Measurements from ENCODE around the gene TMC7. TPM values are rescaled to one million over a fixed set of nuclear protein-coding genes. Genes with fewer than 3 reads are reported as not detected.
"Not testable (repeated sequence)": the region's sequence is repeated elsewhere in the genome, so short reads cannot be mapped to it uniquely, and the experiment has no call there.

Gene TMC7
- total and polyA plus RNA-seq, 7 experiments from 2014 or later: 0.07 TPM; not detected in 6

- intact Hi-C loops (cut with micrococcal nuclease); ATAC-seq; H3K9me3 Mint-ChIP-seq; H3K36me3 Mint-ChIP-seq; CTCF ChIA-PET; H3K4me3 ChIP-seq (ENCODE audit: low read length); H3K4me3 Mint-ChIP-seq; H3K27me3 Mint-ChIP-seq; H3K27ac Mint-ChIP-seq; H3K4me1 Mint-ChIP-seq; H3K27ac ChIP-seq (ENCODE audit: low read depth, low read length); H3K27me3 ChIP-seq (ENCODE audit: control insufficient read depth in 2 of 2, insufficient read depth in 2 of 2, low read length in 2 of 2); DNase-seq; H3K4me1 ChIP-seq (ENCODE audit: control insufficient read depth in 2 of 2, insufficient read depth in 2 of 2, low read length in 2 of 2); POLR2A ChIA-PET; H3K36me3 ChIP-seq (ENCODE audit: control insufficient read depth in 2 of 3, insufficient read depth in 3 of 3, low read length in 3 of 3); H3K9me3 ChIP-seq (ENCODE audit: control insufficient read depth in 2 of 3, low read length in 3 of 3): not testable (repeated sequence)
Observed at GRCh38 chr16:18994181-18994580, 10.4 kb downstream of the TMC7 start.

- DNase-seq; H3K4me1 ChIP-seq (ENCODE audit: control insufficient read depth in 2 of 2, insufficient read depth in 2 of 2, low read length in 2 of 2); ATAC-seq; H3K27ac ChIP-seq (ENCODE audit: low read depth, low read length); H3K4me3 ChIP-seq (ENCODE audit: low read length); H3K27me3 ChIP-seq (ENCODE audit: control insufficient read depth in 2 of 2, insufficient read depth in 2 of 2, low read length in 2 of 2); H3K9me3 ChIP-seq (ENCODE audit: control insufficient read depth in 2 of 3, low read length in 3 of 3); POLR2A ChIA-PET; H3K27ac Mint-ChIP-seq; intact Hi-C loops (cut with micrococcal nuclease); H3K9me3 Mint-ChIP-seq; H3K4me3 Mint-ChIP-seq; H3K36me3 Mint-ChIP-seq; H3K36me3 ChIP-seq (ENCODE audit: control insufficient read depth in 2 of 3, insufficient read depth in 3 of 3, low read length in 3 of 3); H3K4me1 Mint-ChIP-seq: not testable (repeated sequence)
- peaks cover 0 to 12% (median 3%) of the 10 kb centered on the region in 5 donors for H3K27me3 Mint-ChIP-seq
- CTCF ChIA-PET: interaction anchor here (0.6 kb wide), 1 partner anchor 17 kb away, joined by 3 read pairs; no protein-coding TSS in a partner anchor
Observed at GRCh38 chr16:18995406-18995805, 11.7 kb downstream of the TMC7 start.

GRCh38 chr16:18996536-18996935 lies 12.8 kb downstream of the TMC7 start:
- POLR2A ChIA-PET; H3K36me3 ChIP-seq (ENCODE audit: control insufficient read depth in 2 of 3, insufficient read depth in 3 of 3, low read length in 3 of 3); ATAC-seq; H3K4me1 ChIP-seq (ENCODE audit: control insufficient read depth in 2 of 2, insufficient read depth in 2 of 2, low read length in 2 of 2); intact Hi-C loops (cut with micrococcal nuclease); H3K27ac ChIP-seq (ENCODE audit: low read depth, low read length); H3K27me3 ChIP-seq (ENCODE audit: control insufficient read depth in 2 of 2, insufficient read depth in 2 of 2, low read length in 2 of 2); DNase-seq; H3K9me3 Mint-ChIP-seq; H3K4me3 Mint-ChIP-seq; H3K9me3 ChIP-seq (ENCODE audit: control insufficient read depth in 2 of 3, low read length in 3 of 3); H3K4me1 Mint-ChIP-seq; H3K4me3 ChIP-seq (ENCODE audit: low read length); CTCF ChIA-PET; H3K36me3 Mint-ChIP-seq; H3K27ac Mint-ChIP-seq: not testable (repeated sequence)
- peaks cover 0 to 12% (median 3%) of the 10 kb centered on the region in 5 donors for H3K27me3 Mint-ChIP-seq

- intact Hi-C loops (cut with micrococcal nuclease); DNase-seq; POLR2A ChIA-PET; CTCF ChIA-PET; H3K27ac Mint-ChIP-seq; H3K4me3 Mint-ChIP-seq; H3K4me1 Mint-ChIP-seq; H3K27me3 ChIP-seq (ENCODE audit: control insufficient read depth in 2 of 2, insufficient read depth in 2 of 2, low read length in 2 of 2); H3K4me3 ChIP-seq (ENCODE audit: low read length); H3K9me3 Mint-ChIP-seq; ATAC-seq; H3K36me3 Mint-ChIP-seq; H3K27ac ChIP-seq (ENCODE audit: low read depth, low read length); H3K36me3 ChIP-seq (ENCODE audit: control insufficient read depth in 2 of 3, insufficient read depth in 3 of 3, low read length in 3 of 3); H3K9me3 ChIP-seq (ENCODE audit: control insufficient read depth in 2 of 3, low read length in 3 of 3); H3K4me1 ChIP-seq (ENCODE audit: control insufficient read depth in 2 of 2, insufficient read depth in 2 of 2, low read length in 2 of 2): not testable (repeated sequence)
- H3K27me3 Mint-ChIP-seq: peaks cover 0 to 12% (median 3%) of the 10 kb centered on the region in 5 donors
Observed at GRCh38 chr16:18997001-18997400, 13.3 kb downstream of the TMC7 start.

- H3K27me3 ChIP-seq (ENCODE audit: control insufficient read depth in 2 of 2, insufficient read depth in 2 of 2, low read length in 2 of 2): no peaks in the 10 kb centered on the region
- H3K27ac Mint-ChIP-seq: no peak overlapping the region
- no peaks in the 10 kb centered on the region for H3K36me3 Mint-ChIP-seq
- peaks cover 0 to 3% (median 0%) of the 10 kb centered on the region in 7 donors for H3K4me1 Mint-ChIP-seq
- intact Hi-C loops (cut with micrococcal nuclease): no loop called here
- no peaks in the 10 kb centered on the region for H3K36me3 ChIP-seq (ENCODE audit: control insufficient read depth in 2 of 3, insufficient read depth in 3 of 3, low read length in 3 of 3)
- H3K9me3 Mint-ChIP-seq: peaks cover 0 to 2% (median 0%) of the 10 kb centered on the region in 11 donors
- H3K27me3 Mint-ChIP-seq: peaks cover 0 to 12% (median 3%) of the 10 kb centered on the region in 5 donors
- no peak overlapping the region for H3K27ac ChIP-seq (ENCODE audit: low read depth, low read length)
- DNase-seq (no peak), ATAC-seq (no peak)
- no peak overlapping the region for H3K4me3 ChIP-seq (ENCODE audit: low read length)
- CTCF ChIA-PET: no interaction called here
- no peak overlapping the region for H3K4me3 Mint-ChIP-seq
- POLR2A ChIA-PET: no interaction called here
- no peaks in the 10 kb centered on the region for H3K4me1 ChIP-seq (ENCODE audit: control insufficient read depth in 2 of 2, insufficient read depth in 2 of 2, low read length in 2 of 2)
- no peaks in the 10 kb centered on the region for H3K9me3 ChIP-seq (ENCODE audit: control insufficient read depth in 2 of 3, low read length in 3 of 3)
Observed at GRCh38 chr16:18999045-18999393, 15.3 kb downstream of the TMC7 start.

- intact Hi-C loops (cut with micrococcal nuclease): no loop called here
- no peak overlapping the region for H3K27ac ChIP-seq (ENCODE audit: low read depth, low read length)
- no peak for DNase-seq
- POLR2A ChIA-PET: no interaction called here
- H3K36me3 ChIP-seq (ENCODE audit: control insufficient read depth in 2 of 3, insufficient read depth in 3 of 3, low read length in 3 of 3): no peaks in the 10 kb centered on the region
- H3K4me1 ChIP-seq (ENCODE audit: control insufficient read depth in 2 of 2, insufficient read depth in 2 of 2, low read length in 2 of 2): no peaks in the 10 kb centered on the region
- Mint-ChIP-seq H3K4me1 (peaks cover 0 to 3% (median 0%) of the 10 kb centered on the region in 7 donors), H3K27me3 (peaks cover 0 to 4% (median 0%) of the 10 kb centered on the region in 5 donors), H3K4me3 (no peak overlapping the region), H3K9me3 (peaks cover 0 to 2% (median 0%) of the 10 kb centered on the region in 11 donors), H3K36me3 (no peaks in the 10 kb centered on the region), H3K27ac (no peak overlapping the region)
- ATAC-seq: no peak
- H3K4me3 ChIP-seq (ENCODE audit: low read length): no peak overlapping the region
- no peaks in the 10 kb centered on the region for H3K9me3 ChIP-seq (ENCODE audit: control insufficient read depth in 2 of 3, low read length in 3 of 3)
- no peaks in the 10 kb centered on the region for H3K27me3 ChIP-seq (ENCODE audit: control insufficient read depth in 2 of 2, insufficient read depth in 2 of 2, low read length in 2 of 2)
- CTCF ChIA-PET: no interaction called here
Observed at GRCh38 chr16:19001788-19002187, 18.1 kb downstream of the TMC7 start.

- Mint-ChIP-seq H3K4me1 (peaks cover 0 to 3% (median 0%) of the 10 kb centered on the region in 7 donors), H3K27me3 (peaks cover 0 to 4% (median 0%) of the 10 kb centered on the region in 5 donors), H3K36me3 (no peaks in the 10 kb centered on the region), H3K4me3 (no peak overlapping the region), H3K9me3 (peaks cover 0 to 2% (median 0%) of the 10 kb centered on the region in 11 donors), H3K27ac (no peak overlapping the region)
- ATAC-seq: no peak
- POLR2A ChIA-PET: no interaction called here
- Histone ChIP-seq H3K4me3 (ENCODE audit: low read length) (no peak overlapping the region), H3K4me1 (ENCODE audit: control insufficient read depth in 2 of 2, insufficient read depth in 2 of 2, low read length in 2 of 2) (no peaks in the 10 kb centered on the region), H3K27me3 (ENCODE audit: control insufficient read depth in 2 of 2, insufficient read depth in 2 of 2, low read length in 2 of 2) (no peaks in the 10 kb centered on the region), H3K27ac (ENCODE audit: low read depth, low read length) (no peak overlapping the region), H3K9me3 (ENCODE audit: control insufficient read depth in 2 of 3, low read length in 3 of 3) (no peaks in the 10 kb centered on the region), H3K36me3 (ENCODE audit: control insufficient read depth in 2 of 3, insufficient read depth in 3 of 3, low read length in 3 of 3) (no peaks in the 10 kb centered on the region)
- intact Hi-C loops (cut with micrococcal nuclease): no loop called here
- DNase-seq: no peak
- CTCF ChIA-PET: no interaction called here
Observed at GRCh38 chr16:19003935-19004334, 20.2 kb downstream of the TMC7 start.
